HCT116 (cell line): ENCODE measurements around the gene IMMP2L. TPM values are rescaled to one million over a fixed set of nuclear protein-coding genes. Genes with fewer than 3 reads are reported as not detected.

Experiments used
- ATAC-seq: fragments of 200-7000 bp; cut with Tn5 transposase; 2 replicates; pipeline ENCODE4 v1.9.1; 2020; ENCODE audit warnings: mild to moderate bottlenecking, moderate library complexity
- BruUV-seq: library from RNA; stranded (reverse); fragments of 400-500 nt; replicated peaks from 2 replicates; lab custom pipeline; 2021; lab: Mats Ljungman, UMichigan
- CTCF ChIA-PET: fragments of 300-600 bp; sonication (Branson Sonifier 250); formaldehyde crosslinking; loops from one replicate; lab custom pipeline; 2021; ENCODE audit warnings: antibody characterized with exemption; lab: Charles Lee
- POLR2A ChIA-PET: fragments of 300-600, 350-600 bp; sonication (Branson Sonifier 250); formaldehyde crosslinking; loops from one replicate; lab custom pipeline; 2021; ENCODE audit warnings: antibody characterized with exemption; lab: Charles Lee
- RAD21 ChIA-PET, 2 experiments: fragments of 300-600 bp; sonication (Branson Sonifier 250); formaldehyde crosslinking; loops; one replicate each; lab custom pipeline; 2023; ENCODE audit warnings: low total read pairs in 2 of 2; ENCODE audit not compliant: uncharacterized antibody in 2 of 2, unreplicated experiment in 2 of 2, low non-redundant PET in 1 of 2; lab: Charles Lee
- DNase-seq: peaks from one replicate; pipeline ENCODE4 v3.0.0-alpha.2; 2010; ENCODE audit warnings: low read depth, low spot score
- H2AFZ ChIP-seq: fragments of 200-600 bp; shearing (Covaris generic), sonication (generic); 2 replicates; pipeline ENCODE4 v1.6.1; 2017; ENCODE audit warnings: low read depth, mixed run types, mixed read lengths, antibody characterized with exemption, low read length; ENCODE audit not compliant: poor library complexity, severe bottlenecking
- H3K27ac ChIP-seq: 2 replicates; pipeline ENCODE4 v1.5.1; 2012; ENCODE audit warnings: low read depth, low read length
- H3K27me3 ChIP-seq: fragments of 200-600 bp; sonication (generic); 2 replicates; pipeline ENCODE4 v1.6.1; 2016; ENCODE audit warnings: mixed run types, low read length, mixed read lengths; ENCODE audit not compliant: insufficient read depth
- H3K36me3 ChIP-seq, 2 experiments: fragments of 200-500 bp in 1 of 2; fragments of 200-600 bp in 1 of 2; sonication (Bioruptor generic) in 1 of 2; sonication (generic) in 1 of 2; 2 replicates each; pipeline versions ENCODE4 v1.5.1 to v1.6.1; 2014 to 2016; ENCODE audit warnings: low read length in 2 of 2, inconsistent platforms in 1 of 2, mixed read lengths in 1 of 2, mixed run types in 1 of 2; ENCODE audit not compliant: insufficient read depth in 2 of 2, control insufficient read depth in 1 of 2
- H3K4me1 ChIP-seq, 2 experiments: fragments of 200-600 bp in 1 of 2; sonication (generic) in 1 of 2; 2 replicates each; pipeline versions ENCODE4 v1.5.1 to v1.6.1; 2012 to 2017; ENCODE audit warnings: low read length in 2 of 2, inconsistent platforms in 1 of 2, mild to moderate bottlenecking in 1 of 2, mixed read lengths in 1 of 2, mixed run types in 1 of 2, moderate library complexity in 1 of 2; ENCODE audit not compliant: insufficient read depth in 2 of 2, control insufficient read depth in 1 of 2
- H3K4me2 ChIP-seq: fragments of 200-600 bp; sonication (generic); 2 replicates; pipeline ENCODE4 v1.6.1; 2017; ENCODE audit warnings: mixed run types, low read length, mixed read lengths
- H3K4me3 ChIP-seq, 2 experiments: fragments of 200-600 bp in 1 of 2; sonication (generic) in 1 of 2; replicated peaks in 1 of 2; 2 replicates each; pipeline ENCODE4 v1.5.1; 2011 to 2016; ENCODE audit warnings: low read length in 2 of 2, control low read depth in 1 of 2, low read depth in 1 of 2, mild to moderate bottlenecking in 1 of 2, mixed read lengths in 1 of 2, mixed run types in 1 of 2
- H3K79me2 ChIP-seq: fragments of 200-600 bp; sonication (generic); 2 replicates; pipeline ENCODE4 v1.6.1; 2017; ENCODE audit warnings: mild to moderate bottlenecking, mixed run types, low read length, moderate library complexity, mixed read lengths; ENCODE audit not compliant: insufficient read depth
- H3K9ac ChIP-seq: fragments of 200-600 bp; sonication (generic); 2 replicates; pipeline ENCODE4 v1.6.1; 2016; ENCODE audit warnings: low read length, mixed read lengths
- H3K9me2 ChIP-seq: fragments of 200-600 bp; sonication (generic), shearing (Covaris generic); 2 replicates; pipeline ENCODE4 v1.6.1; 2017; ENCODE audit warnings: mixed run types, mild to moderate bottlenecking, moderate library complexity; ENCODE audit not compliant: insufficient read depth
- H3K9me3 ChIP-seq, 2 experiments: fragments of 200-500 bp in 1 of 2; fragments of 200-600 bp in 1 of 2; sonication (Bioruptor generic) in 1 of 2; sonication (generic) in 1 of 2; 2 replicates each; pipeline ENCODE4 v1.6.1; 2014 to 2017; ENCODE audit warnings: low read length in 2 of 2, mixed read lengths in 2 of 2, inconsistent platforms in 1 of 2, low read depth in 1 of 2, mild to moderate bottlenecking in 1 of 2, mixed run types in 1 of 2, moderate library complexity in 1 of 2; ENCODE audit not compliant: control insufficient read depth in 1 of 2, insufficient read depth in 1 of 2
- H4K20me1 ChIP-seq: fragments of 200-600 bp; sonication (generic), shearing (Covaris generic); 2 replicates; pipeline ENCODE4 v1.6.1; 2017; ENCODE audit warnings: mixed run types, mild to moderate bottlenecking, moderate library complexity; ENCODE audit not compliant: insufficient read depth
- ATF3 ChIP-seq: IDR thresholded peaks from 2 replicates; pipeline ENCODE4 v1.6.1; 2012
- CEBPB ChIP-seq: IDR thresholded peaks from 2 replicates; pipeline ENCODE4 v1.6.1; 2012; ENCODE audit warnings: low read depth
- EZH2 ChIP-seq: fragments of 200-600 bp; sonication (generic); IDR thresholded peaks from 2 replicates; pipeline ENCODE4 v1.6.1; 2017; ENCODE audit warnings: antibody characterized with exemption, mixed run types
- EZH2phosphoT487 ChIP-seq: fragments of 200-600 bp; IDR thresholded peaks from 2 replicates; pipeline ENCODE4 v1.6.1; 2018; ENCODE audit warnings: antibody characterized with exemption, borderline replicate concordance
- MAX ChIP-seq: IDR thresholded peaks from 2 replicates; pipeline ENCODE4 v1.6.1; 2012
- POLR2AphosphoS5 ChIP-seq: IDR thresholded peaks from 2 replicates; pipeline ENCODE4 v1.6.1; 2011; ENCODE audit warnings: mild to moderate bottlenecking, low read depth, low read length, moderate library complexity
- RAD21 ChIP-seq: IDR thresholded peaks from 2 replicates; pipeline ENCODE4 v1.6.1; 2012; ENCODE audit warnings: low read depth, mild to moderate bottlenecking
- SP1 ChIP-seq: IDR thresholded peaks from 2 replicates; pipeline ENCODE4 v1.6.1; 2012; ENCODE audit warnings: low read depth
- SRF ChIP-seq: IDR thresholded peaks from 2 replicates; pipeline ENCODE4 v1.6.1; 2012; ENCODE audit warnings: low read depth
- YY1 ChIP-seq: IDR thresholded peaks from 2 replicates; pipeline ENCODE4 v1.6.1; 2011; ENCODE audit warnings: low read length, low read depth, moderate library complexity, mild to moderate bottlenecking; ENCODE audit not compliant: insufficient replicate concordance; ENCODE audit errors: extremely low read depth
- ZFX ChIP-seq: fragments of 450-650 bp; IDR thresholded peaks from 2 replicates; pipeline ENCODE4 v1.6.1; 2017
- ZNF274 ChIP-seq: fragments of 200-500 bp; sonication (Bioruptor generic); IDR thresholded peaks from 2 replicates; pipeline ENCODE4 v1.6.1; 2014; ENCODE audit warnings: mild to moderate bottlenecking, low read depth, low read length, inconsistent platforms
- intact Hi-C: fragments of 100-400 bp; cut with micrococcal nuclease; formaldehyde crosslinking; loops from 2 replicates; pipeline ENCODE4 v1.10.0; 2022
- total RNA-seq: library from RNA; stranded (reverse); gene quantifications from one replicate; pipeline ENCODE4 v1.2.1, GENCODE V29; 2021; ENCODE audit not compliant: unreplicated experiment
- TF ChIP-seq, protein P1 (sequence below): IDR thresholded peaks from 2 replicates; pipeline ENCODE4 v1.6.1; 2011; ENCODE audit warnings: mild to moderate bottlenecking, low read length, moderate library complexity; ENCODE audit not compliant: insufficient replicate concordance; ENCODE audit errors: extremely low read depth
- TF ChIP-seq, protein P2 (sequence below): IDR thresholded peaks from 2 replicates; pipeline ENCODE4 v1.6.1; 2012; ENCODE audit warnings: low read depth
- TF ChIP-seq, protein P3 (sequence below), 3 experiments: fragments of 200-600 bp in 1 of 3; sonication (generic) in 1 of 3; IDR thresholded peaks in 2 of 3; conservative IDR thresholded peaks in 1 of 3; 2 replicates each; pipeline ENCODE4 v1.5.1; 2012 to 2017; ENCODE audit warnings: low read depth in 2 of 3, low read length in 2 of 3, antibody characterized with exemption in 1 of 3, borderline replicate concordance in 1 of 3, control low read depth in 1 of 3, mild to moderate bottlenecking in 1 of 3, mixed read lengths in 1 of 3, mixed run types in 1 of 3, moderate library complexity in 1 of 3; ENCODE audit not compliant: insufficient read depth in 1 of 3

Gene IMMP2L
- total RNA-seq, 1 experiment from 2014 or later = 21.1 TPM

DNA sequence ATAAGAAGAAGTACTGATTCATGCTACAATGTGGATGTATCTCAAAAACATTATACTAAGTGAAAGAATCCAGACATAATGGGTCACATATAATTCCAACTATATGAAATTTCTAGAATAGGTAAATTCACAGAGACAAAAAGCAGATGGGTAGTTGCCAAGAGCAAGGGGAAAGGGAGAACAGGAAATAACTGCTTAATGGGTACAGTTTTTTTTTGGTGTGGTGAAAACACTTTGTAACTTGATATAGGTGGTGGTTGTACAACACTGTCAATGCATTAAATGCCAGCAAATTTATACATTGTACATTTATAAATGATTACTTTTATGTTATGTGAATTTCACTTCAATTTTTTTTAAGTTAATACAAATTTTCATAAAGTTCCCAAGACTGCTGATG is 490.7 kb downstream of the IMMP2L start:
- no peak overlapping the region for H2AFZ ChIP-seq
- intact Hi-C loops = no loop called here
- no peak overlapping the region for H3K4me2 ChIP-seq
- H3K9ac ChIP-seq = no peak overlapping the region
- no peaks in the 10 kb centered on the region for H3K36me3 ChIP-seq
- TF ChIP-seq, protein P1, sequence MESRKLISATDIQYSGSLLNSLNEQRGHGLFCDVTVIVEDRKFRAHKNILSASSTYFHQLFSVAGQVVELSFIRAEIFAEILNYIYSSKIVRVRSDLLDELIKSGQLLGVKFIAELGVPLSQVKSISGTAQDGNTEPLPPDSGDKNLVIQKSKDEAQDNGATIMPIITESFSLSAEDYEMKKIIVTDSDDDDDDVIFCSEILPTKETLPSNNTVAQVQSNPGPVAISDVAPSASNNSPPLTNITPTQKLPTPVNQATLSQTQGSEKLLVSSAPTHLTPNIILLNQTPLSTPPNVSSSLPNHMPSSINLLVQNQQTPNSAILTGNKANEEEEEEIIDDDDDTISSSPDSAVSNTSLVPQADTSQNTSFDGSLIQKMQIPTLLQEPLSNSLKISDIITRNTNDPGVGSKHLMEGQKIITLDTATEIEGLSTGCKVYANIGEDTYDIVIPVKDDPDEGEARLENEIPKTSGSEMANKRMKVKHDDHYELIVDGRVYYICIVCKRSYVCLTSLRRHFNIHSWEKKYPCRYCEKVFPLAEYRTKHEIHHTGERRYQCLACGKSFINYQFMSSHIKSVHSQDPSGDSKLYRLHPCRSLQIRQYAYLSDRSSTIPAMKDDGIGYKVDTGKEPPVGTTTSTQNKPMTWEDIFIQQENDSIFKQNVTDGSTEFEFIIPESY = no peak
- TF ChIP-seq ZNF274 (no peak), ZFX (no peak), EZH2 (no peak), POLR2AphosphoS5 (no peak), CEBPB (no peak), RAD21 (no peak), SP1 (no peak), ATF3 (no peak), MAX (no peak), YY1 (no peak), EZH2phosphoT487 (no peak), SRF (no peak)
- TF ChIP-seq, protein P2, sequence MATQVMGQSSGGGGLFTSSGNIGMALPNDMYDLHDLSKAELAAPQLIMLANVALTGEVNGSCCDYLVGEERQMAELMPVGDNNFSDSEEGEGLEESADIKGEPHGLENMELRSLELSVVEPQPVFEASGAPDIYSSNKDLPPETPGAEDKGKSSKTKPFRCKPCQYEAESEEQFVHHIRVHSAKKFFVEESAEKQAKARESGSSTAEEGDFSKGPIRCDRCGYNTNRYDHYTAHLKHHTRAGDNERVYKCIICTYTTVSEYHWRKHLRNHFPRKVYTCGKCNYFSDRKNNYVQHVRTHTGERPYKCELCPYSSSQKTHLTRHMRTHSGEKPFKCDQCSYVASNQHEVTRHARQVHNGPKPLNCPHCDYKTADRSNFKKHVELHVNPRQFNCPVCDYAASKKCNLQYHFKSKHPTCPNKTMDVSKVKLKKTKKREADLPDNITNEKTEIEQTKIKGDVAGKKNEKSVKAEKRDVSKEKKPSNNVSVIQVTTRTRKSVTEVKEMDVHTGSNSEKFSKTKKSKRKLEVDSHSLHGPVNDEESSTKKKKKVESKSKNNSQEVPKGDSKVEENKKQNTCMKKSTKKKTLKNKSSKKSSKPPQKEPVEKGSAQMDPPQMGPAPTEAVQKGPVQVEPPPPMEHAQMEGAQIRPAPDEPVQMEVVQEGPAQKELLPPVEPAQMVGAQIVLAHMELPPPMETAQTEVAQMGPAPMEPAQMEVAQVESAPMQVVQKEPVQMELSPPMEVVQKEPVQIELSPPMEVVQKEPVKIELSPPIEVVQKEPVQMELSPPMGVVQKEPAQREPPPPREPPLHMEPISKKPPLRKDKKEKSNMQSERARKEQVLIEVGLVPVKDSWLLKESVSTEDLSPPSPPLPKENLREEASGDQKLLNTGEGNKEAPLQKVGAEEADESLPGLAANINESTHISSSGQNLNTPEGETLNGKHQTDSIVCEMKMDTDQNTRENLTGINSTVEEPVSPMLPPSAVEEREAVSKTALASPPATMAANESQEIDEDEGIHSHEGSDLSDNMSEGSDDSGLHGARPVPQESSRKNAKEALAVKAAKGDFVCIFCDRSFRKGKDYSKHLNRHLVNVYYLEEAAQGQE = no peak
- TF ChIP-seq, protein P3, sequence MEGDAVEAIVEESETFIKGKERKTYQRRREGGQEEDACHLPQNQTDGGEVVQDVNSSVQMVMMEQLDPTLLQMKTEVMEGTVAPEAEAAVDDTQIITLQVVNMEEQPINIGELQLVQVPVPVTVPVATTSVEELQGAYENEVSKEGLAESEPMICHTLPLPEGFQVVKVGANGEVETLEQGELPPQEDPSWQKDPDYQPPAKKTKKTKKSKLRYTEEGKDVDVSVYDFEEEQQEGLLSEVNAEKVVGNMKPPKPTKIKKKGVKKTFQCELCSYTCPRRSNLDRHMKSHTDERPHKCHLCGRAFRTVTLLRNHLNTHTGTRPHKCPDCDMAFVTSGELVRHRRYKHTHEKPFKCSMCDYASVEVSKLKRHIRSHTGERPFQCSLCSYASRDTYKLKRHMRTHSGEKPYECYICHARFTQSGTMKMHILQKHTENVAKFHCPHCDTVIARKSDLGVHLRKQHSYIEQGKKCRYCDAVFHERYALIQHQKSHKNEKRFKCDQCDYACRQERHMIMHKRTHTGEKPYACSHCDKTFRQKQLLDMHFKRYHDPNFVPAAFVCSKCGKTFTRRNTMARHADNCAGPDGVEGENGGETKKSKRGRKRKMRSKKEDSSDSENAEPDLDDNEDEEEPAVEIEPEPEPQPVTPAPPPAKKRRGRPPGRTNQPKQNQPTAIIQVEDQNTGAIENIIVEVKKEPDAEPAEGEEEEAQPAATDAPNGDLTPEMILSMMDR (IDR thresholded peaks at IDR 0.05 in 2 of 3, conservative IDR thresholded peaks at IDR 0.05 in 1 of 3; ENCODE audit: borderline replicate concordance in 1 of 3, insufficient read depth in 1 of 3, low read depth in 2 of 3, low read length in 2 of 3) = no peak
- CTCF ChIA-PET = no interaction called here
- H3K9me3 ChIP-seq = no peaks in the 10 kb centered on the region
- no peaks in the 10 kb centered on the region for H3K27me3 ChIP-seq
- POLR2A ChIA-PET = no interaction called here
- BruUV-seq = no TSS peak
- no peak overlapping the region for H3K4me3 ChIP-seq
- no peaks in the 10 kb centered on the region for H3K79me2 ChIP-seq
- no peak overlapping the region for H3K27ac ChIP-seq
- RAD21 ChIA-PET = no interaction called here
- H4K20me1 ChIP-seq = no peaks in the 10 kb centered on the region
- peaks cover 0 to 13% of the 10 kb centered on the region in 2 experiments; a peak in 2 of 4 replicates for H3K4me1 ChIP-seq
- DNase-seq (no peak), ATAC-seq (no peak)
- no peaks in the 10 kb centered on the region for H3K9me2 ChIP-seq
